GM18951 (cell line): Measurements from ENCODE around the gene KIF16B.

Experiments used
- POLR2A ChIP-seq: IDR thresholded peaks from 4 replicates; pipeline ENCODE4 v1.6.1; 2011; ENCODE audit warnings: mild to moderate bottlenecking; ENCODE audit not compliant: insufficient read length, insufficient read depth; ENCODE audit errors: extremely low read depth
- in situ Hi-C: fragments of 300-500 bp; cut with MboI; formaldehyde crosslinking; loops from one replicate; pipeline ENCODE4 v1.12.0; 2022; ENCODE audit warnings: low sequenced_read_pairs, mixed read lengths, inconsistent platforms; ENCODE audit not compliant: unreplicated experiment

Gene KIF16B

GRCh38 chr20:16378122-16378521 is 195.1 kb downstream of the KIF16B start:
- TF ChIP-seq POLR2A, result no peak

DNA sequence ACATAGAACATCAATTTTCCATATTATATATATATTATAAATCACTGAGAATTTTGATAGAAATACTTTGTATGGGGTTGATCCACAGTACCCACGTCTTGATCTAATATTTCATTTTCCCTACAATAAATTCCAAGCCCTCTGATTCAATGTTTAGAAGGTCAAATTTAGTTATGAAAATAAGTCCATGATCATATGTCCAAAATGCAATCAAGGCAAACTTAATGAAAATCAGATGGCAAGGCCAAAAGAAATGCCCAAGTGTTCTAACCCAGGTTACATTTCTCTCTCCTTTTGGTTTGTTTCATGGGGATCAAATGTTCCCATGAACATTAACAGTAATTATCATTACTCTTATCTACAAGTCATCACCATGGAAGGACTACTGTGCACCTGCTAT is 203.8 kb downstream of the KIF16B start:
- in situ Hi-C loops, result no loop called here
- TF ChIP-seq POLR2A, result no peak

More at GRCh38 chr20:16378122-16378521, 195.1 kb downstream of the KIF16B start:
- in situ Hi-C loops, result no loop called here

DNA sequence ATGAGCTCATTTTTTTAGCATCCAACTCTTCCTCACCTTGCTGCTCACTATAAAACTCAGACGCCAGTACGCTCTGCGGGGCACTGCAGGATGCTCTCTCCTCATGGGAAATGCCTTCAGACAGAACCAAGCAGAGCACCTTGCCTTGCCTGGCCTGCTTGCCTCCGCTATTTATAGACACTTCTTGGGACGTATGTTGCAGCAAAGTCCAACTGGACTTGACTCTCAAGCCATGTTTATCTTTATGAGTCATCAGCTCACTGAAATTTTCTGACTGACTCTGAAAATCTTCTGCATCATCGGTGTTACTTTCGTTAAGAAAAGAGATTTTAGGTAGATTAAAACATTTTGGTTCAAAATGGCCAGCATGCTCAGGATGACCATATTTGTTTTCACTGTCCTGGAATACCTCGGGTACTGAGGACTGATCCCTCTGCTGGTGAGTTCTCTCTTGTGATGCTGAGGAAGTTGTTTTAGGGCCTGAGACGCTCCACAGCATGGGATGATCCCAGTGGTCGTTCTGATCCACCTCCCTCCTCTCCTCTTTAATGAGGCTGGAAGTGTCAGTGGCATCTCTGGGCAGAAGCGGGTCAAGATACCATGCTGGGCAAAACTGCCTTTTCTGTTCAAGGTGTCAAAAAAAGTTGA is 204.5 kb downstream of the KIF16B start:
- no peak for TF ChIP-seq POLR2A
- in situ Hi-C loops, result no loop called here

- in situ Hi-C loops, result no loop called here
Observed at GRCh38 chr20:16367948-16368560, 205.2 kb downstream of the KIF16B start.

DNA sequence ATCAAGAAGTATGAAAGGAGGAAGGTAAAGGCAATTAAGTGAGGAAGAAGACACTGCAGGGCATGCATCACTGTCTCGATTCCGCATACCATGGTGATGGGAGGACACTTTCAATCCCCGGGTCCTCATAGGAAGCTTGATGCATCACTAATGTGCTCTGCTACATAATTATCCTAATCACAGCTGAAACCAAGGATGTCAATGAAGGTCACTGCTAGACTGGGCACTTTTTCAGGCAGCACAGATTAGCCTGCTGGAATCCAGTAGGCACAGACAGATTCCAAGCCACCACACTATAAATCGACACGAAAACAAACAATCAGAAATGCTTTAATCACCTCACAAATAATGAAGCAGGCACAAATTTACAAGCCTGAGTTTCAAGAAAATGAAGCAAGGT is 206.7 kb downstream of the KIF16B start:
- no peak for TF ChIP-seq POLR2A
- in situ Hi-C loops, result no loop called here

More at GRCh38 chr20:16367948-16368560, 205.2 kb downstream of the KIF16B start:
- TF ChIP-seq POLR2A, result no peak

DNA sequence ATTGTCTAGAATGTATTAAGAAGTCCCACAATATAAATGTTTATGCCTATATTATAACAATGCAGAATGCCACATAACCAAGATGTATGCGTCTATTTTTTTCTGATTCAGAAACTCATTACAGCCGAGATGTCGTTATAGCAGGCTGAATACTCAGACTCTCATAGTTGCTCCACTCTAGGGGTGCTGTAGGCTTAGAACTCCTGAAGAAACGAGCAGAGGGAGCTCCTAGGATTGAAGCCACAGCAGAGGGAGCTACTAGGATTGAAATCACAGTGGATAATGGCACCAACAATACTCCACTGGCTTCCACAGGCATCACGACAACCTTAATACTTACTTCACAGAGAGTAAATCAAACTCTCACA is 208.9 kb downstream of the KIF16B start:
- TF ChIP-seq POLR2A, result no peak
- in situ Hi-C loops, result no loop called here

DNA sequence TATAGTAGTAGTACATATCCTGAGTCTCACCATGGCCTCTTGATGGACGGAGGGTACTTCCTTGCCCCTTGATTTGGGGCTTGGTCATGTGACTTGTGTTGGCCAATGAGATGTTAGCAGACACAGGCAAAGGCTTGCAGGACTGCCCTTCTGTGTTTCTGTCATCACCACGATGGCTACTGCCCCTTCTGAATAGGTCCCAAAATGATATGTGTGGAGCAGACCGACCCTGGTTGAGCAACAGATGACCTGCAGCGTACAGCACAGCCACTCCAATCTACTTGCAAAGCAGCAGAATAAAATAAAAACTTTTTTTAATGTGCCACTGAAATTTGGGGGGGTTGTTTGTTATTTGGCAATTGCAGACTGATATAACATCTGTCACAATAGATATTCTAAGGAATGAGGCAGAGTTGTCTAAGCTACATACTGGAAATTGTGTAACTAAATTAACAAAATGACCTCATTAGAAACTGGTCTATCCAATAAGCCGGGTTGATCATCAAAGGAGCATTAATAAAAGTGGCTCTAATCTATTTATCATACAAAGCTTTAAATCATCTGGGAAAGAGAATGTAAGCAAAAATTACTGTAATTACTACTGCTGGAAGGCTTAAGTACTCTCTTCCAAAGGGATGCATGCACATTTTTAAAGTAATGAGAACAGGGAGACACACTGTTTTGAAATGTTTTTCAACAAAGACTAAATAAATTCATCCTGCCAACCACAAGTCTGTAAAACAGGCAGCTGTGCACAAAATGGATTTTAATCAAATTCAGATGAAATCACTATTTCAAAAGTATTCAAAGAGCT is 209.5 kb downstream of the KIF16B start:
- in situ Hi-C loops, result no loop called here

DNA sequence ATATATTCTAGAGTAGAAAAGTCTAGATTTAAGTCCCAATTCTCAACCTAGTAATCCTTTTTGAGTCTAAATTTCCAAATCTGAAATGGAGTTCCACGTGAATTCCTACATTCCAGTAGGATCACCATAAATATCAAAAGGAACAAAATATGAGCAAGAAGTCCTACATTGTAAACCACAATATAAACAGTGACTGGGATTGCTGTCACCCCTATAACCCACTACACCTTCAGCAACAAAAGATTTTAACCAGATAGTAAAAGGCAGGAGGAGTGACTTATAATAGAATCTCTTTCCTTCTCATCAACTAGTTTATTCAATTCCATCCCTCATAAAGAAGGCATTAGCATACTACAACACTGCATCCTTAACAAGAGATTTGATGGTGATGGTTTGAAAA is 210.6 kb downstream of the KIF16B start:
- in situ Hi-C loops, result no loop called here
- no peak for TF ChIP-seq POLR2A

More for the DNA sequence above, 209.5 kb downstream of the KIF16B start:
- TF ChIP-seq POLR2A, result no peak

DNA sequence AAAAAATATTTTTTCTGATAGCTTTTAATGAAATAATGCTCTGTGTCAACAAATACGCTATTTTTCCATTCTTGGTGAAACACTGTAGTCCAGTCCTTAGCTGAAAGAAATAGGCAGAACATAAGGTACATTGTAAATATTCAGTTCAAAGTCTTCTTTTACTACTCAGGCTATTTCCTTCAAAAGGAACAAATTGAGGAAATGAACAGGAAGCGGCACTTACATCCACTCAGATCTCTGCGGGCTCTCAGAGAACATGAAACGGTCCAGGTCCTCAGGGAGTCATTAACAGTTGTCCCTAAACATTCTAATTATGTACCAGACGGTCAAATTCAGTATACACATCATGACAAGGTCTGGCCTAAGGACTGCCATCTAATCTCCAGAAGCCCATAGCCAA is 212.6 kb downstream of the KIF16B start:
- no peak for TF ChIP-seq POLR2A
- in situ Hi-C loops, result no loop called here

- in situ Hi-C loops, result no loop called here
- no peak for TF ChIP-seq POLR2A
Observed at GRCh38 chr20:16353417-16353781, 219.8 kb downstream of the KIF16B start.

- in situ Hi-C loops, result no loop called here
Observed at GRCh38 chr20:16352751-16353416, 220.4 kb downstream of the KIF16B start.

DNA sequence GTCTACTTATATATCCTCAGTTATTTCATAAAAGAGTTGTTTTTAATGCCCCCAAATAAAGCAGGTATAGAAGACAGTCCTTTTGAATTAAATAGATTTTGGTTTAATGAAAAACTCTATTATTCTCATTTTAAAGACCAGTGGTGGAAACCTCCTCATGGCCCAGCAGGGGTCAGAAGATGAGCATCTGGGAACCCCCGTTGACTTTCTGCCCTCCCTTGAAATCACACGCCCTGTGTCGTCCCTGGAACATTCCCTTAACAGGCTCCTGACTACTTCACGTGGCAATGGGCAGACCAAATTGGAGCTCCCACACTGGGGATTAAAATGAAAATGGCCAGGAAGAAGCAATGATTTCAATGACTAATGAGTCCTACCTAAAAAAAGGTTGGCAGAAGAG is 220.9 kb downstream of the KIF16B start:
- TF ChIP-seq POLR2A, result no peak
- in situ Hi-C loops, result no loop called here

More at GRCh38 chr20:16352751-16353416, 220.4 kb downstream of the KIF16B start:
- no peak for TF ChIP-seq POLR2A

- no peak for TF ChIP-seq POLR2A
- in situ Hi-C loops, result no loop called here
Observed at GRCh38 chr20:16351415-16351814, 221.8 kb downstream of the KIF16B start.

GRCh38 chr20:16350465-16350864 is 222.8 kb downstream of the KIF16B start:
- TF ChIP-seq POLR2A, result no peak
- in situ Hi-C loops, result no loop called here
